A549 (cell line): Measurements from ENCODE around the gene TMEM59. TPM values are rescaled to one million over a fixed set of nuclear protein-coding genes. Genes with fewer than 3 reads are reported as not detected.

Experiments
- ATAC-seq, 2 experiments: fragments of 200-7000 bp in 1 of 2; fragments of >200 bp in 1 of 2; cut with Nextera tagmentation in 1 of 2; cut with Tn5 transposase in 1 of 2; 3 replicates each; pipeline versions ENCODE4 v1.8.0 to v1.9.1; 2018 to 2020; ENCODE audit warnings: mild to moderate bottlenecking in 1 of 2, moderate library complexity in 1 of 2
- CTCF ChIA-PET: fragments of 300-600 bp; sonication (Branson Sonifier 250); formaldehyde crosslinking; extraction: SDS; loops from one replicate; lab custom pipeline; 2021; ENCODE audit warnings: antibody characterized with exemption, inconsistent platforms; lab: Yijun Ruan, JAX
- POLR2A ChIA-PET: fragments of 350-600 bp; formaldehyde crosslinking; extraction: SDS; loops from one replicate; lab custom pipeline; 2021; ENCODE audit warnings: antibody characterized with exemption, inconsistent platforms; lab: Yijun Ruan, JAX
- DNase-seq, 2 experiments: peaks; one replicate each; pipeline versions ENCODE4 v3.0.0 to v3.0.0-alpha.2; 2011 to 2016; ENCODE audit warnings: low read depth in 1 of 2, low spot score in 1 of 2
- FAIRE-seq: peaks from 2 replicates; lab custom pipeline; 2011; peaks lifted over from hg19 to GRCh38; lab: Jason Lieb, UNC
- H3K27ac ChIP-seq, 2 experiments: fragments of >200 bp; sonication (Bioruptor Twin); formaldehyde crosslinking; 3 replicates each; pipeline ENCODE4 v1.5.1; 2016 to 2017
- H3K4me1 ChIP-seq: fragments of >200 bp; sonication (Bioruptor Twin); formaldehyde crosslinking; 3 replicates; pipeline ENCODE4 v1.6.1; 2016
- H3K4me2 ChIP-seq: fragments of >200 bp; sonication (Bioruptor Twin); formaldehyde crosslinking; 3 replicates; pipeline ENCODE4 v1.6.1; 2016
- H3K4me3 ChIP-seq: fragments of >200 bp; sonication (Bioruptor Twin); formaldehyde crosslinking; 3 replicates; pipeline ENCODE4 v1.5.1; 2016
- H3K9me3 ChIP-seq: fragments of >200 bp; sonication (Bioruptor Twin); formaldehyde crosslinking; 3 replicates; pipeline ENCODE4 v1.6.1; 2016
- BHLHE40 ChIP-seq: IDR thresholded peaks from 2 replicates; pipeline ENCODE4 v1.6.1; 2012; ENCODE audit warnings: low read depth, low read length, inconsistent platforms
- EP300 ChIP-seq, 2 experiments: fragments of >200 bp; sonication (Bioruptor Twin); formaldehyde crosslinking; IDR thresholded peaks; 2 replicates in 1 of 2; 3 replicates in 1 of 2; pipeline ENCODE4 v1.6.1; 2016 to 2017
- ESRRA ChIP-seq: fragments of 150-350 bp; IDR thresholded peaks from 2 replicates; pipeline ENCODE4 v1.6.1; 2014; ENCODE audit warnings: mild to moderate bottlenecking, low read length, borderline replicate concordance
- HOXB13 ChIP-seq: fragments of 250-450 bp; sonication (Bioruptor Pico); IDR thresholded peaks from 2 replicates; pipeline ENCODE4 v1.5.0; 2020; ENCODE audit warnings: low read depth, mild to moderate bottlenecking, moderate library complexity
- MAZ ChIP-seq: fragments of 150-350 bp; IDR thresholded peaks from 2 replicates; pipeline ENCODE4 v1.6.1; 2014; ENCODE audit warnings: antibody characterized with exemption, low read depth, low read length, borderline replicate concordance
- NFE2L2 ChIP-seq: fragments of 150-350 bp; conservative IDR thresholded peaks from 2 replicates; pipeline ENCODE4 v1.6.1; 2014; ENCODE audit warnings: low read length
- NPAS2 ChIP-seq: fragments of 250-450 bp; sonication (Bioruptor Pico); IDR thresholded peaks from 2 replicates; pipeline ENCODE4 v1.8.0; 2022; ENCODE audit warnings: mild to moderate bottlenecking, moderate library complexity, borderline replicate concordance
- PHF8 ChIP-seq: fragments of 200-600 bp; sonication (generic); IDR thresholded peaks from 2 replicates; pipeline ENCODE4 v1.6.1; 2016; ENCODE audit warnings: low read depth, mild to moderate bottlenecking, antibody characterized with exemption, moderate library complexity, borderline replicate concordance
- POLR2AphosphoS2 ChIP-seq: conservative IDR thresholded peaks from 2 replicates; pipeline ENCODE4 v1.6.1; 2012; ENCODE audit warnings: low read length, improper control_type of control experiment, inconsistent platforms
- RAD21 ChIP-seq, 2 experiments: fragments of >200 bp in 1 of 2; sonication (Bioruptor Twin) in 1 of 2; formaldehyde crosslinking in 1 of 2; IDR thresholded peaks in 1 of 2; conservative IDR thresholded peaks in 1 of 2; 2 replicates in 1 of 2; 3 replicates in 1 of 2; pipeline ENCODE4 v1.6.1; 2012 to 2018; ENCODE audit warnings: inconsistent platforms in 1 of 2
- SMC3 ChIP-seq: fragments of >200 bp; sonication (Bioruptor Twin); formaldehyde crosslinking; IDR thresholded peaks from 3 replicates; pipeline ENCODE4 v1.6.1; 2018; ENCODE audit warnings: inconsistent platforms
- SREBF2 ChIP-seq: fragments of 450-650 bp; IDR thresholded peaks from 2 replicates; pipeline ENCODE4 v1.6.1; 2014; ENCODE audit warnings: mild to moderate bottlenecking, moderate library complexity
- ZC3H11A ChIP-seq: fragments of 450-650 bp; IDR thresholded peaks from 2 replicates; pipeline ENCODE4 v1.6.1; 2014; ENCODE audit warnings: antibody characterized with exemption, mild to moderate bottlenecking
- WGBS: methylation state at CpG from one replicate; pipeline ENCODE4 v1.1.6; 2017; ENCODE audit errors: missing lambda C conversion rate; 5-methylcytosine and 5-hydroxymethylcytosine counted together
- polyA plus RNA-seq, 4 experiments: library from polyadenylated mRNA; depleted of rRNA in 3 of 4; stranded (reverse); fragments of >200 nt; fragmentation: RNase III in 1 of 4; extraction: RNeasy Plus Mini Kit Qiagen cat#74134 plus additional on column Dnase treatment in 1 of 4; gene quantifications; 2 replicates in 3 of 4; 3 replicates in 1 of 4; pipeline ENCODE4 v1.2.3, GENCODE V29; 2011 to 2017
- small RNA-seq, 6 experiments: library from RNA; depleted of rRNA; stranded (forward); fragments of <200 nt; gene quantifications; one replicate each; pipeline ENCODE3, GENCODE V24; 2012
- TF ChIP-seq, protein P1 (sequence below): fragments of 250-450 bp; sonication (Bioruptor Pico); IDR thresholded peaks from 2 replicates; pipeline ENCODE4 v1.5.0; 2020; ENCODE audit warnings: low read depth, mild to moderate bottlenecking, moderate library complexity
- TF ChIP-seq, protein P2 (sequence below): fragments of 200-600 bp; sonication (generic); IDR thresholded peaks from 2 replicates; pipeline ENCODE4 v1.6.1; 2016; ENCODE audit warnings: antibody characterized with exemption, mild to moderate bottlenecking, moderate library complexity
- TF ChIP-seq, protein P3 (sequence below): fragments of 450-650 bp; IDR thresholded peaks from 2 replicates; pipeline ENCODE4 v1.6.1; 2014; ENCODE audit warnings: antibody characterized with exemption

Gene TMEM59
- polyA plus RNA-seq, 2 of the 4 experiments (the other 2 are of a cell fraction), result 114 to 225 TPM

DNA sequence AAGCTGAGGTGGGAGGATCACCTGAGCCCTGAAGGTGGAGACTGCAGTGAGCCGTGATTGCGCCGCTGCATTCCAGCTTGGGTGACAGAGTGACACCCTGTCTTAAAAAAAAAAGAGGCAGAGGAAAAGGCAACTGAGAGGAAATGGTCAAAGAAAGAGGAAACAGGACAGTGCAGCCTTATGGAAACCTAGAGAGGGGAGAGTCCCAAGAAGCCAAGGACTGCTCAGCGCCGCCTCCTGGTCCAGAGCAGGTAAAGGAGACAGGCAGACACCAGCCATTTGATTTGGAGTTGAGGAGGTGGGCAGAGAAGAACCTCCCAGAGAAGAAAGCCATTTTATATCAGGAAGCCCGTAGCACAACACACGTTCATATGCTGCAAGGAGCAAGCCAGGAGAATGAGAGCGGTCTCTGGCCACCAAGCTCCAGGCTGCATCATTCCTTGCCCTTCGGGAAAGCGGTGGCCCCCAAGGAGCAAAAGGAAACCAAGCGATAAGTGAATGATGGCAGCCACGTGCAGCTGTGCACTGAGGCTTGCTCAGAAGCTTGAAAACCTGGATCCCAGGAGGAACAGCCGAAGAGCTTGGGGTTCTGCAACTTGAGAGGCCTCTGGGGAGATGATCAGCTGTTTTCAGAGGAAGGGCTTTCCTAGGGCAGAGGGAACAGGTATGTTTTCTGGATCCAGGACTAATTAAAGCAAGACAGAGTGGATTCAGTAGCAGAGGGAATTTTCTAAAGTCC, 73.1 kb downstream of the TMEM59 start:
- WGBS, result 84% methylated on average over 13 of the region's 13 CpGs
- H3K9me3 ChIP-seq, result no peaks in the 10 kb centered on the region
- TF ChIP-seq ESRRA (no peak), ZC3H11A (no peak), NFE2L2 (no peak), POLR2AphosphoS2 (no peak), NPAS2 (CRISPR knock-in tag) (no peak), BHLHE40 (no peak), PHF8 (no peak), HOXB13 (no peak), MAZ (no peak), SREBF2 (no peak), EP300 (IDR thresholded peaks at IDR 0.05) (no peak), RAD21 (conservative IDR thresholded peaks at IDR 0.05 in 1 of 2, IDR thresholded peaks at IDR 0.05 in 1 of 2) (no peak), SMC3 (no peak)
- TF ChIP-seq, protein P1, sequence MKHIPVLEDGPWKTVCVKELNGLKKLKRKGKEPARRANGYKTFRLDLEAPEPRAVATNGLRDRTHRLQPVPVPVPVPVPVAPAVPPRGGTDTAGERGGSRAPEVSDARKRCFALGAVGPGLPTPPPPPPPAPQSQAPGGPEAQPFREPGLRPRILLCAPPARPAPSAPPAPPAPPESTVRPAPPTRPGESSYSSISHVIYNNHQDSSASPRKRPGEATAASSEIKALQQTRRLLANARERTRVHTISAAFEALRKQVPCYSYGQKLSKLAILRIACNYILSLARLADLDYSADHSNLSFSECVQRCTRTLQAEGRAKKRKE (CRISPR knock-in tag), result no peak
- TF ChIP-seq, protein P2, sequence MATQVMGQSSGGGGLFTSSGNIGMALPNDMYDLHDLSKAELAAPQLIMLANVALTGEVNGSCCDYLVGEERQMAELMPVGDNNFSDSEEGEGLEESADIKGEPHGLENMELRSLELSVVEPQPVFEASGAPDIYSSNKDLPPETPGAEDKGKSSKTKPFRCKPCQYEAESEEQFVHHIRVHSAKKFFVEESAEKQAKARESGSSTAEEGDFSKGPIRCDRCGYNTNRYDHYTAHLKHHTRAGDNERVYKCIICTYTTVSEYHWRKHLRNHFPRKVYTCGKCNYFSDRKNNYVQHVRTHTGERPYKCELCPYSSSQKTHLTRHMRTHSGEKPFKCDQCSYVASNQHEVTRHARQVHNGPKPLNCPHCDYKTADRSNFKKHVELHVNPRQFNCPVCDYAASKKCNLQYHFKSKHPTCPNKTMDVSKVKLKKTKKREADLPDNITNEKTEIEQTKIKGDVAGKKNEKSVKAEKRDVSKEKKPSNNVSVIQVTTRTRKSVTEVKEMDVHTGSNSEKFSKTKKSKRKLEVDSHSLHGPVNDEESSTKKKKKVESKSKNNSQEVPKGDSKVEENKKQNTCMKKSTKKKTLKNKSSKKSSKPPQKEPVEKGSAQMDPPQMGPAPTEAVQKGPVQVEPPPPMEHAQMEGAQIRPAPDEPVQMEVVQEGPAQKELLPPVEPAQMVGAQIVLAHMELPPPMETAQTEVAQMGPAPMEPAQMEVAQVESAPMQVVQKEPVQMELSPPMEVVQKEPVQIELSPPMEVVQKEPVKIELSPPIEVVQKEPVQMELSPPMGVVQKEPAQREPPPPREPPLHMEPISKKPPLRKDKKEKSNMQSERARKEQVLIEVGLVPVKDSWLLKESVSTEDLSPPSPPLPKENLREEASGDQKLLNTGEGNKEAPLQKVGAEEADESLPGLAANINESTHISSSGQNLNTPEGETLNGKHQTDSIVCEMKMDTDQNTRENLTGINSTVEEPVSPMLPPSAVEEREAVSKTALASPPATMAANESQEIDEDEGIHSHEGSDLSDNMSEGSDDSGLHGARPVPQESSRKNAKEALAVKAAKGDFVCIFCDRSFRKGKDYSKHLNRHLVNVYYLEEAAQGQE, result no peak
- TF ChIP-seq, protein P3, sequence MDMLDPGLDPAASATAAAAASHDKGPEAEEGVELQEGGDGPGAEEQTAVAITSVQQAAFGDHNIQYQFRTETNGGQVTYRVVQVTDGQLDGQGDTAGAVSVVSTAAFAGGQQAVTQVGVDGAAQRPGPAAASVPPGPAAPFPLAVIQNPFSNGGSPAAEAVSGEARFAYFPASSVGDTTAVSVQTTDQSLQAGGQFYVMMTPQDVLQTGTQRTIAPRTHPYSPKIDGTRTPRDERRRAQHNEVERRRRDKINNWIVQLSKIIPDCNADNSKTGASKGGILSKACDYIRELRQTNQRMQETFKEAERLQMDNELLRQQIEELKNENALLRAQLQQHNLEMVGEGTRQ, result no peak
- no peak for ATAC-seq
- ChIA-PET POLR2A (no interaction called here), CTCF (interaction anchor here (1.8 to 3.4 kb wide), 2 partner anchors 12 to 119 kb away, joined by 6 to 9 read pairs; no protein-coding TSS in a partner anchor)
- H3K4me2 ChIP-seq, result no peak overlapping the region
- DNase-seq, result no peak
- no peak overlapping the region for H3K4me3 ChIP-seq
- FAIRE-seq, result no peak
- no peak overlapping the region for H3K27ac ChIP-seq
- H3K4me1 ChIP-seq, result no peaks in the 10 kb centered on the region

Small RNA genes lying within 50 kb of the gene (small RNA-seq; reads per million reads assigned to genes)
- 0 reads per million in 6 experiments for gene AL353898.1
- gene AL353898.2, result 0 reads per million in 6 experiments

Other genes starting within 250 kb of the TMEM59 start
- 39.1 and 49.5 TPM in 2 replicates for gene NDC1, start 214.9 kb downstream of the TMEM59 start, polyA plus RNA-seq (2011; rRNA removed)
- 25.7 to 27.8 TPM (median 26.4 TPM) in 3 replicates for gene NDC1, start 214.9 kb downstream of the TMEM59 start, polyA plus RNA-seq (2017; fragmentation: RNase III; extraction: RNeasy Plus Mini Kit Qiagen cat#74134 plus additional on column Dnase treatment)
- 30.1 and 34.6 TPM in 2 replicates for gene YIPF1, start 163.4 kb downstream of the TMEM59 start, polyA plus RNA-seq (2011; rRNA removed)
- gene YIPF1, start 163.4 kb downstream of the TMEM59 start, polyA plus RNA-seq (2017; fragmentation: RNase III; extraction: RNeasy Plus Mini Kit Qiagen cat#74134 plus additional on column Dnase treatment), result 12.7 to 15.4 TPM (median 15.4 TPM) in 3 replicates
- 0.13 TPM in 1 of 2 replicates, not detected in the other for gene DIO1, start 159.0 kb downstream of the TMEM59 start, polyA plus RNA-seq (2011; rRNA removed)
- not detected in 3 replicates for gene DIO1, start 159.0 kb downstream of the TMEM59 start, polyA plus RNA-seq (2017; fragmentation: RNase III; extraction: RNeasy Plus Mini Kit Qiagen cat#74134 plus additional on column Dnase treatment)
- gene IFT25, start 107.5 kb downstream of the TMEM59 start, polyA plus RNA-seq (2011; rRNA removed), result 37.0 and 49.4 TPM in 2 replicates
- gene IFT25, start 107.5 kb downstream of the TMEM59 start, polyA plus RNA-seq (2017; fragmentation: RNase III; extraction: RNeasy Plus Mini Kit Qiagen cat#74134 plus additional on column Dnase treatment), result 39.0 to 41.4 TPM (median 41.3 TPM) in 3 replicates
- 35.1 TPM in 2 replicates for gene LRRC42, start 106.9 kb downstream of the TMEM59 start, polyA plus RNA-seq (2011; rRNA removed)
- 27.6 to 31.5 TPM (median 29.7 TPM) in 3 replicates for gene LRRC42, start 106.9 kb downstream of the TMEM59 start, polyA plus RNA-seq (2017; fragmentation: RNase III; extraction: RNeasy Plus Mini Kit Qiagen cat#74134 plus additional on column Dnase treatment)
- 0.06 and 0.12 TPM in 2 replicates for gene LDLRAD1, start 35.0 kb downstream of the TMEM59 start, polyA plus RNA-seq (2011; rRNA removed)
- not detected in 3 replicates for gene LDLRAD1, start 35.0 kb downstream of the TMEM59 start, polyA plus RNA-seq (2017; fragmentation: RNase III; extraction: RNeasy Plus Mini Kit Qiagen cat#74134 plus additional on column Dnase treatment)
- 3.4 and 3.5 TPM in 2 replicates for gene TCEANC2, start 404 bp upstream of the TMEM59 start, polyA plus RNA-seq (2011; rRNA removed)
- gene TCEANC2, start 404 bp upstream of the TMEM59 start, polyA plus RNA-seq (2017; fragmentation: RNase III; extraction: RNeasy Plus Mini Kit Qiagen cat#74134 plus additional on column Dnase treatment), result 1.6 to 2.0 TPM (median 1.9 TPM) in 3 replicates
- not detected in 2 replicates for gene CDCP2, start 99.8 kb upstream of the TMEM59 start, polyA plus RNA-seq (2011; rRNA removed)
- gene CDCP2, start 99.8 kb upstream of the TMEM59 start, polyA plus RNA-seq (2017; fragmentation: RNase III; extraction: RNeasy Plus Mini Kit Qiagen cat#74134 plus additional on column Dnase treatment), result not detected in 3 replicates
- 3.6 and 5.0 TPM in 2 replicates for gene CYB5RL, start 146.8 kb upstream of the TMEM59 start, polyA plus RNA-seq (2011; rRNA removed)
- 3.4 to 4.2 TPM (median 4.0 TPM) in 3 replicates for gene CYB5RL, start 146.8 kb upstream of the TMEM59 start, polyA plus RNA-seq (2017; fragmentation: RNase III; extraction: RNeasy Plus Mini Kit Qiagen cat#74134 plus additional on column Dnase treatment)
- gene MRPL37, start 147.0 kb upstream of the TMEM59 start, polyA plus RNA-seq (2011; rRNA removed), result 16.2 and 33.0 TPM in 2 replicates
- gene MRPL37, start 147.0 kb upstream of the TMEM59 start, polyA plus RNA-seq (2017; fragmentation: RNase III; extraction: RNeasy Plus Mini Kit Qiagen cat#74134 plus additional on column Dnase treatment), result 64.8 to 70.4 TPM (median 68.9 TPM) in 3 replicates